ENCODE results near the gene LMLN. TPM values are rescaled to one million over a fixed set of nuclear protein-coding genes. Genes with fewer than 3 reads are reported as not detected.

LMLN gene
- 19.7 TPM for total RNA-seq

GRCh38 chr3:197959891-197960693 lies at the start of gene LMLN:
Gene LMLN (plus strand): TSS chr3:197960217. CDS start chr3:197960246, 29 bp downstream.

DNA sequence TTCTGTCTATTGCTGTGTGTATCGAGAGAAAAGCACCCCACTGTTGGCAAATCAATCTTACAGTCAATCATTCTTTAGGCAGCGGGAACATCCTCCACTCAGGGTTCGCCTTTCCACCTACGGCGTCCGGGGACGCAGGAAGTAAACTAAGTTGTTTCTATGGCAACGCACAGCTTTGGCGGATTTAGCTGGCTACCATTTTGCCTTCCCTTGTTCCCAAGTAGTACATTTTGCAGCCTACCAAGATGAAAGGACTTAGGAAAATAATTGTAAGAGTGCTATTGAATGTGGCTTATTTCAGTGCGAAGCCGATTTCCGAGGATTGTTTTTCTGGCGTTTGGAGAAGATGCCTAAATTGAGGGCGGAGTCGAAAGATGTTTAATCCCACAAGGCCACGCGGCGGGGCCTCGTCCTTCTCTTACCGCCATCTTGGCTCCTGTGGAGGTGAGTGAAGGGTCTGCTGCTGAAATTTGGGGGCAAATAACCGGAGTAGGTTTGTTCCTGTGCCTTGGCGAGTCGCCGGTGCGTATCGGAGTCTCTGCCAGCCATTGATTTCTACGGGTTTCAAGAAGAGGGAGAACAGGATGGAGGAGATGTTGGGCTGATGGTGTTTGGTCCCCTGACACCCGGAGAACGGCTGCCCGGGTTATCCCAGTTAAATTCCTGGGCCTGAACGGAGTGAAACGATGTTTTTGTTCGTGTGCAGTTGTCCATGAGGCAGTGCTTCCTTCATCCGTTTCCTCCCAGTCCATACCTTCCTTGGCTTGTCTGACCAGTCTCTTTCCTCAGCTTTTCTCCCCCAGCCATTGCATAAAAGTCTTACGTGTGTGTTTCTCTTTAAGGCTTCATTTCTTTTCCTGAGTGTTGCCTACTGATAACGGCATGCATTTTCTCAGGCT lies 10.0 kb upstream of the LMLN start, which contains the start of gene RPL35A:
Gene RPL35A (plus strand): TSS at position 413 of the 899 bp plus-strand sequence. CDS start 778 bp downstream, outside the sequence.

Small RNA genes lying within 50 kb of the gene (small RNA-seq; reads per million reads assigned to genes)
- gene RNU6-621P (ENCODE audit: low replicate concordance) (not detected), gene RNU6-821P (ENCODE audit: low replicate concordance) (not detected)

Other genes with a start within 250 kb of the LMLN start
- 49.5 TPM for gene RUBCN, start 223.3 kb upstream of the LMLN start, total RNA-seq
- gene FYTTD1, start 210.3 kb upstream of the LMLN start, total RNA-seq = 60.7 TPM
- gene LRCH3, start 169.0 kb upstream of the LMLN start, total RNA-seq = 120 TPM
- gene RPL35A, start 10.0 kb upstream of the LMLN start, total RNA-seq = 755 TPM

Data from parietal lobe (tissue), 2 donors.